Measurements from ENCODE around the gene GSTM1.

GRCh38 chr1:109724933-109725332 lies 37.3 kb downstream of the GSTM1 start:
- TF ChIP-seq GATA2 (IDR thresholded peaks at IDR 0.05; ENCODE audit: low read depth, low read length), result no peak
- TF ChIP-seq GATA3 (IDR thresholded peaks at IDR 0.05; ENCODE audit: low read depth, low read length), result no peak

All from SH-SY5Y (cell line).